Epithelial cell of proximal tubule (primary cell): Measurements from ENCODE around the gene CHN2. TPM values are rescaled to one million over a fixed set of nuclear protein-coding genes. Genes with fewer than 3 reads are reported as not detected.

Source experiments
- DNase-seq: peaks from one replicate; pipeline ENCODE4 v3.0.0-alpha.2; 2011; ENCODE audit warnings: low read depth
- H3K4me3 ChIP-seq: 2 replicates; pipeline ENCODE4 v1.5.1; 2011; ENCODE audit warnings: low read depth, mild to moderate bottlenecking, low read length
- total RNA-seq: library from RNA; depleted of rRNA; stranded (reverse); fragments of >200 nt; gene quantifications from 2 replicates; pipeline ENCODE4 v1.2.3, GENCODE V29; 2015
- TF ChIP-seq, protein P1 (sequence below): conservative IDR thresholded peaks from 2 replicates; pipeline ENCODE4 v1.5.1; 2012; ENCODE audit warnings: low read depth, mild to moderate bottlenecking, low read length

The CHN2 gene
- total RNA-seq, 1 donor from 2014 or later: 0.35 TPM

DNA sequence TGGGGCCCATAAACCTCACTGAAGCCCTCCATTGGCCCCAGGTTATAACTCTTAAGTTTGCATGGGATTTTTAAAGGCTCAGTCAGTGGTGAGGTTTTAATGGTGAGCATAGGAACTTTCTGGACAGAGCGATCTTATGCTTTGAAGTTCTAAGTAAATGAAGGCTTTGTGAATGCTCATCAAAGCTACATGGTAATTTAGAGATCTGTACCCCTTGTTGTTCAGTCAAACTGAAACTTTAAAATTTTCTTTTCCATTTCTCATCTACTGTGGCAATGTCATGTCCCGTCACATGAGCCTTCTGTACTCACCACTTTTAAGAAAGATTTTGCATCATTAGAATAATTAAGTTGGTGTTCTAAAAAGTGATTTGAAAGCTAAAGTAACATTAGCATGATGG is 39.9 kb downstream of the CHN2 start:
- TF ChIP-seq, protein P1, sequence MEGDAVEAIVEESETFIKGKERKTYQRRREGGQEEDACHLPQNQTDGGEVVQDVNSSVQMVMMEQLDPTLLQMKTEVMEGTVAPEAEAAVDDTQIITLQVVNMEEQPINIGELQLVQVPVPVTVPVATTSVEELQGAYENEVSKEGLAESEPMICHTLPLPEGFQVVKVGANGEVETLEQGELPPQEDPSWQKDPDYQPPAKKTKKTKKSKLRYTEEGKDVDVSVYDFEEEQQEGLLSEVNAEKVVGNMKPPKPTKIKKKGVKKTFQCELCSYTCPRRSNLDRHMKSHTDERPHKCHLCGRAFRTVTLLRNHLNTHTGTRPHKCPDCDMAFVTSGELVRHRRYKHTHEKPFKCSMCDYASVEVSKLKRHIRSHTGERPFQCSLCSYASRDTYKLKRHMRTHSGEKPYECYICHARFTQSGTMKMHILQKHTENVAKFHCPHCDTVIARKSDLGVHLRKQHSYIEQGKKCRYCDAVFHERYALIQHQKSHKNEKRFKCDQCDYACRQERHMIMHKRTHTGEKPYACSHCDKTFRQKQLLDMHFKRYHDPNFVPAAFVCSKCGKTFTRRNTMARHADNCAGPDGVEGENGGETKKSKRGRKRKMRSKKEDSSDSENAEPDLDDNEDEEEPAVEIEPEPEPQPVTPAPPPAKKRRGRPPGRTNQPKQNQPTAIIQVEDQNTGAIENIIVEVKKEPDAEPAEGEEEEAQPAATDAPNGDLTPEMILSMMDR: no peak
- DNase-seq: no peak
- no peak overlapping the region for H3K4me3 ChIP-seq

DNA sequence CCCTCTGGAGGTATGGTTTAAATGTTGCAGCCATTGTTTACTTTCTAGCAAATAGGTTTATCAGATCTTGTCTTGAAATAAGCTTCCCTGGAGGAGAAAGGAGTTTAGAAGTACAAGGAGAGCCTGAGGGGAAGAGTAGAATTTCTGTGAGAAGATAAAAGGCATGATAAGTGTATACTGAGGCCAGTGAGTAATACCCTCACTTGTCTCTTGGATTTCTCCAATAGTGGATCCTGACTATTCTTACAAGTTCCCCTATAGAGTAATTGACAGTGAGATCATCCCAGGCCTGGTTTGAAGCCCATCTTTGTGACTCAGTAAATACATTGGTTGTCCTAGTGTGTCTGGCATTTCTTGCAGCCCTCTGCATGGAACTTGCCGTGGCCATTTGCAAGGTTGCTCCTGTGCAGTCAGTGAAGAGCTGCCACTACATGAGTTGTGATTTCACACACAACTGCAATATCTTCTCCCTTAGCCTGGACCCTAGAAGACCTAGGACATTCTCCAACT is 41.6 kb downstream of the CHN2 start:
- no peak for DNase-seq
- no peak overlapping the region for H3K4me3 ChIP-seq
- TF ChIP-seq, protein P1: no peak

DNA sequence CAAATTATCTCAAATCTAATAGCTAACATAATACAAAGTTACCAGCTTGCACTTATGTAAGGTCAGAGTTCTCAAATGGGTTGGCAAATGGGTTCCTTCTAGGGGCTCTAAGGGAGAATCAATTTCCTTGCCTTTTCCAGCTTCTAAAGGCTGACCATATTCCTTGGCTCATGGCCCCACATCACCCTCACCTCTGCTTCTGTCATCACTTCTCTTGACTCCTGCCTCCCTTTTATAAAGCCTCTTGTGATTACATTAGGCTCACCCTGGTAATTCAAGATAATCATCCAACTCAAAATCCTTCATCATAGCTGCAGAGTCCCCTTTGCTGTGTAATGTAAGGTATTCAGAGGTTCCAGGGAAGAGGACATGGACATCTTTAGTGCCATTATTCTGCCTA is 42.1 kb downstream of the CHN2 start:
- DNase-seq: no peak
- no peak overlapping the region for H3K4me3 ChIP-seq
- TF ChIP-seq, protein P1: no peak

DNA sequence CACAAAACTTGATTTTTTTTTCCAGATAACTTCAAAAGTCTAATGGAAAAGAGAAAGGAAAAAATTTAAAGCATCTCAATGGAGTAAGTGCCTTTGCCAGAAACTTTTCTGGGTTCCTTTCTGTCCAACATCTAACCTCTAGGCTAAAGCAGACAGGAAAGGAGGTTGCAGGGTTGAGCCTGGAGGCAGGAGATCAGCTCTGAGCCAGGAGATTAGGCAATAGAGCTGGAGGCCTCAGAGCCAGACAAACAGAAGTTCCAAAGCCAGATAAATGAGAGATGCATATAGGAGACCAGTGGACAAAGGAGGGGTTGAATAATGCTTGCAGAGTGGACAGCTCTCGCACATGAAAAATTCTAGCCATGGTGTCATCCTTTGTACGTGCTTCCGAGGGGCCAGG is 42.9 kb downstream of the CHN2 start:
- TF ChIP-seq, protein P1: no peak
- DNase-seq: no peak

DNA sequence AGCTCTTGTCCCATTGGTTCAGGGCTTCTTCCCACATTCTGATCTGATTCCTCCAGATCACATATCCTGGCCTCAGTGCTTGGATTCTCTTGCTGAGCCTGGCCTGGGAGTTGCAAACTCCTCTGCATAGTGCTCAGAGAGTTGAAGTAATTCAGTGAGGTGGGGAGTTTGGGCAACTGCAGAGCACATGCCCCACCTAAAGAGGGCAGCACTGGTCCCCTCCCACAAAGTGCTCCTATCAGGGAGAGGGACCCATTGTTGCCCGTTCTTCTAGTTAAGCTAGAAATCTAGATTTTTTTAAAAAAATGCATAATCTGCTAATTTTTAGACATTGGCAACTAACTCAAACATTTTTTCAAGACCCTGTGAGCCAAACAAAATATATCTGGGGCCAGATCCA is 45.1 kb downstream of the CHN2 start:
- DNase-seq: no peak
- TF ChIP-seq, protein P1: peak; percentile 70
- no peak overlapping the region for H3K4me3 ChIP-seq

More for the DNA sequence above, 42.9 kb downstream of the CHN2 start:
- H3K4me3 ChIP-seq: no peak overlapping the region

DNA sequence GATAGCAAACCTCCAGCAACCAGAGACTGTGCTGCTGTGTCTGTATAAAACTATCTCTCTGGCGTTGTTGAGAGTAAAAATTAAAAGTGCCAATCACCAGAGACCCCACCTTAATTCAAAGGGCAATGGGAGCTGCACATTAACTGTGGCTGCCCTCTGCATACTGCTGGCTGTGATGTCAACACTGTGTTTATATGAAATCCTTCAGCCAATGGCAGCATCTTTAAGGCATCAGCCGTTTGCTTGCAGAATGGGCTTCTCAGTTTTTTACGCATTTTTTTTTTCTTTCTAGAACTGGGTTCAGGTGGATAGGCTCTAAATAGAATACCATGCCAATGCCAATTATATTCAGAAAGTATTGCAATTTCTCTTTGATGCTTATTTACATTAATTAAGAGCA is 47.7 kb downstream of the CHN2 start:
- no peak overlapping the region for H3K4me3 ChIP-seq
- no peak for DNase-seq
- TF ChIP-seq, protein P1: no peak

DNA sequence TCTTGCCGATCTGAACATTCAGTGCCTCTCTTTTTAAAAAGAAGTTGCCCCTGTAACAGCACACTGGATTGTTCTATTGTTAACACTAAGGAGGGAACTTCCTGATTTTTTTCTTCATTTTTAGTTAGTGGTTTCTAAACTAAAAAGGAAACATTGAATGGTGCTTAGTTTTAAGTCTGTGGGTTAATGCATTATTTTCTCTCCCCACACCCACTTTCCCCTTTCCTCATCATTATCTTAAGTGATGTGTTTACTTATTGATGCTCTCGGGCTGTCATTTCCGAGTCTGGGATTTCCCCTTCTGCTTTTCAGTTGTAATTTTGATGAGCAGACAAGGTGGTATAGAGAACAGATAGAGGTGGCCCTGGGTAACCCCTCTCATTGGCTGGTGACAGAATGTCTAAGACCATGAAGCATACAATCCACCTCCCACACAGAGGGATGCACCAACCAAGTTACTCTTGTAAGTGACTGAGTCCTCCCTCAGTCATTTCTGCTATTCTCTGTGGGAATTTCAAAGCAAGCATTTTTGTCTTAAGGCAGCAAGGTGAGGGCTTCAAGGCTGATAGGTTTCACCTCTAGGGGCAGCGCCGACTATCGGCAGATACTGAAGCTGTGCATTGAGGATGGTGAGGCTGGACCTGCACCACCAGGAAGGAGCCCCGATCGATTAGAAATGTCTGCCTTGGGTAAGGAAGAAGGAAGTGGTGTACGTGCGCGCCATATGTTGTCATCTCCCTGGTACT is 49.5 kb downstream of the CHN2 start:
- no peak for DNase-seq
- TF ChIP-seq, protein P1: peak; percentile 35
- H3K4me3 ChIP-seq: no peak overlapping the region
